ENCODE data around the gene TLK1. TPM values are rescaled to one million over a fixed set of nuclear protein-coding genes. Genes with fewer than 3 reads are reported as not detected.

The TLK1 gene
- total RNA-seq, 1 experiment from 2014 or later = 12.9 TPM

DNA sequence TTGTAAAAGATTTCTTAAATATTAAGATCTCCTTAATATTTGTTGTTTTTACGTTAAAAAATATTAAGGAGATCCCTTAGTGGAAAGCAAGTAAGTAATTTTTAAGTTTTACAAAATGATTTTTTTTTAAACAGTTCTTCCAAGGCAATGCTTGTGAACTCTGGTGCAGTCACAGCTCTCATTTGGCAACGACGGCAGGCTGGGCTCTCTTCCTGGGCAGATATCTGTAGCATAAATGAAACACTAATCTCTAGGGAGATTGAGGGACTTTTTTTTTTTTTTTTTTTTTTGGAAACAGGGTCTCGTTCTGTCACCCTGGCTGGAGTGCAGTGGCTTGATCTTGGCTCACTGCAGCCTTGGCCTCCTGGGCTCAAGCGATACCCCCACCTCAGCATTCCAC, 193.1 kb downstream of the TLK1 start:
- in situ Hi-C loops (cut with HindIII; ENCODE audit: low pct_unique_long_range_greater_than_20kb, low sequenced_read_pairs) = no loop called here
- no peak for DNase-seq (ENCODE audit: low read depth, low spot score)

DNA sequence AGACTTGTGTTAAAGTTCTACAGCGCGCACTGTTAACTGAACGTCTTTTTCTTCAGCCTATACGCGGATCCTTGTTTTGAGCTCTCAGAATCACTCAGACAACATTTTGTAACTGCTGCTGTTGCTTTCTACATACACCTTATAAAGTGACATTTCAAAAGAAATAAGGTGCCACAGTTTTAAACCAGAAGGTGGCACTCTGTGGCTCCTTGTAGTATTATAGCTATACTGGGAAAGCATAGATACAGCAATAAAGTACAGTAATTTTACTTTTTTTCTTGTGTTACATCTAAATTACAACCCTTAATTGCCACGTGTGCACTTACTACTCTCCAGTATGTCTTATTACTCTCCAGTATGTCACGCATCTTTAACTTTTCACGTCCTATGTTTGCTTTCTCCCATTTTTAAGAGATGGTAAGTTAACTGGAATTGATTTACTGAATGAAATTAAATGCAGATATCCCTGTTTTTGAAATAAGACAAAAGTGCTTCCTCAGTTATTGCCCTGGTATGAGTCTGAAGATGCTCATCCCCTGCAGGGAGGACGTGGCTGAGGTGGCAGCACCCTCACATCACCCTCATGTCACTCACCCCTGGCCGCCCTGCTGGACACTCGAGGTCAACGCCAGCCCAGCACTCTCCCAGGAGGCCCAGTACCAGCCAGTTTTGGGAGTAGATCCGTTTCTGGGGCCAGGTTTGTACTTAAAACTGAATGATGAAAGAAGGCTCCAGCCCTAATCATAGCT, 193.9 kb downstream of the TLK1 start:
- peak; percentile 26 for DNase-seq (ENCODE audit: low read depth, low spot score)
- in situ Hi-C loops (cut with HindIII; ENCODE audit: low pct_unique_long_range_greater_than_20kb, low sequenced_read_pairs) = no loop called here

DNA sequence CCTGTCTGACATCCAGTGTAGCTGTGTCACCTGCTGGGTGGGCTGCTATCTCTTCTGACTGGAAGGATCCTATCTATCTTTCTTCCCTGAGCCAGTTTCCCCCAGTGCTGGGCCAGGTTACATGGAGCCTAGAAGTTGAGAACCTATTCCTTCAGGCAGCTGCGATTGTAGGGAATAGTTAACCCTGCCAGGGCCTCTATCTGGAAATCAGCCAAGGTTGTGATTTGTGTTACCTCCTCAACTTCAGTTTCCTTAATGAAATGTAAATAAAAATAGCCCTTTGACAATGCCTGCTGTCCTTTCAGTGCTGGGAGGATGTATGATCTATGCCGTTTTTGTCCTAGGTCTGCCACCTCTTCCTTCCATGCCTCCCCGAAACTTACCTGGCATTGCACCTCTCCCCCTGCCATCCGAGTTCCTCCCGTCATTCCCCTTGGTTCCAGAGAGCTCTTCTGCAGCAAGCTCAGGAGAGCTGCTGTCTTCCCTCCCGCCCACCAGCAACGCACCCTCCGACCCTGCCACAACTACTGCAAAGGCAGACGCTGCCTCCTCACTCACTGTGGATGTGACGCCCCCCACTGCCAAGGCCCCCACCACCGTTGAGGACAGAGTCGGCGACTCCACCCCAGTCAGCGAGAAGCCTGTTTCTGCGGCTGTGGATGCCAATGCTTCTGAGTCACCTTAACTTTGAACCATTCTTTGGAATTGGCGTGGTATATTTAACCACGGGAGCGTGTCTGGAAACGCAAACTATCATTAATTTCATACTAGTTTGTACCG, 195.1 kb downstream of the TLK1 start:
- in situ Hi-C loops (cut with HindIII; ENCODE audit: low pct_unique_long_range_greater_than_20kb, low sequenced_read_pairs) = no loop called here
- no peak for DNase-seq (ENCODE audit: low read depth, low spot score)

DNA sequence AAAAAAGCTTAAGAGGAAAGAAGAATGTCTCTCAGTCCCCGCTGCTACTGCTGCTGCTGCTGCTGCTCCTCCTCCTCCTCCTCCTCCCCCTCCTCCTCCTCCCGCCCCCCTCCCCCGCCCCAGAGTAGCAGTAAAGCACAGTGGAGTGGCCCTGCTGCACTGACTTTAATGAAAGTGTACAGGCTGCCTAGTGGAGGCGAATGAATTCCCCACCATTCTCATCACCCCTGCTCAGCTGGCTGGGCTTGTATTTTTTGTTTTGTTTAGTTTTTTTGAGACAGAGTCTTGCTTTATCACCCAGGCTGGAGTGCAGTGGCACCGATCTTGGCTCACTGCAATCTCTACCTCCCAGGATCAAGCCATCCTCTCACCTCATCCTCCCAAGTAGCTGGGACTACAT, 197.3 kb downstream of the TLK1 start:
- no peak for DNase-seq (ENCODE audit: low read depth, low spot score)
- in situ Hi-C loops (cut with HindIII; ENCODE audit: low pct_unique_long_range_greater_than_20kb, low sequenced_read_pairs) = no loop called here

DNA sequence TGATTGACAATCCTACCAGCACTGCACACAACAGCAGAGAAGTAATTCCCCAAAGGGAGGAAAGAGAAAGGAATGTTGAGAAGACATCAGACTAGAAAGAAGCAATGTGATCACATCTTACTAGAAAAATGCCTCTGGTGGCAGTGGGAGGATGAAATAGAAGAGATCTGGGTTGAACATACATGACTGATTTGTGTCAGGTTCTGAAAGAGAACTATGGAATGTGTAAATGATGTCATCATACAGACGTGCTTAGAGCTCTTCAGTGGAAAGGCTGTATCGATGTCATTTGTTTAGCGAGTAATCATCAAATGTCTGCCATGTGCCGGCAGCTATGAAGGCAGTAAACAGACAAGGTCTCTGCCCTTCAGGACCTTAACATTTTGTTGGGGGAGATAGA, 206.8 kb downstream of the TLK1 start:
- in situ Hi-C loops (cut with HindIII; ENCODE audit: low pct_unique_long_range_greater_than_20kb, low sequenced_read_pairs) = no loop called here
- DNase-seq (ENCODE audit: low read depth, low spot score) = no peak

DNA sequence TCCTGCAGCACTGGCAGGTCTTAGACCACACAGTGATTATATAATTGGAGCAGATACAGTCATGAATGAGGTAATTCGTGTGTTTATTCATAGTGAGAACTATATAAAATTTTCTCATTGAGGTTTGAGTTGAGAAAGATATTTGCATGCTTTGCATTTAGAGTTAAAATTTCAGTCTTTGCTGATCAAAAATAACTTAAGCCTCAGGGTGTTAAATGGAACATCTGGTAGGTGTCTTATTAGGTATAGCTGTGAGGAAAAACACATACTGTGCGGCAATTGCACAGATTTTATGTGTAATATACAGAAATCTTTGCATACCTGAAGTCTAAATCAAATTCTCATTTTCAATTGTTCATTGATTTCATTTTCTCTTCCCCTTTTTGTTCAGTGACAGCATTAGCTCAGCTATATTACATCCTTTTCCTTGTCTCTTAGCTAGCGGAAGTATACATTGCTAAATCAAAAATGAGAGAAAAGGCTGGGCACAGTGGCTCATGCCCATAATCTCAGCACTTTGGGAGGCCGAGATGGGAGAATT, 210.4 kb downstream of the TLK1 start:
- in situ Hi-C loops (cut with HindIII; ENCODE audit: low pct_unique_long_range_greater_than_20kb, low sequenced_read_pairs) = no loop called here
- no peak for DNase-seq (ENCODE audit: low read depth, low spot score)

DNA sequence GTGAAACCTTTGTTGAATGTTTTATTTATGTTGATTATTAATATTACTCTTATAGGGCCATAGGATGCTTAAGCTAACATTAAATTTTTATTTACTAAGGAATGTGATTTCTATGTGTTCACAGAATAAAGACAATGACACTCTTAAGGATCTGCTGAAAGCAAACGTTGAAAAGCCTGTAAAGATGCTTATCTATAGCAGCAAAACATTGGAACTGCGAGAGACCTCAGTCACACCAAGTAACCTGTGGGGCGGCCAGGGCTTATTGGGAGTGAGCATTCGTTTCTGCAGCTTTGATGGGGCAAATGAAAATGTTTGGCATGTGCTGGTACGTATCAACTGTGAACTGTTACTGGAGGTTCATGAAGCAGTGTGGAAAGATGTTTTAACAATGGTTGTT, 211.3 kb downstream of the TLK1 start:
- in situ Hi-C loops (cut with HindIII; ENCODE audit: low pct_unique_long_range_greater_than_20kb, low sequenced_read_pairs) = no loop called here
- DNase-seq (ENCODE audit: low read depth, low spot score) = no peak

DNA sequence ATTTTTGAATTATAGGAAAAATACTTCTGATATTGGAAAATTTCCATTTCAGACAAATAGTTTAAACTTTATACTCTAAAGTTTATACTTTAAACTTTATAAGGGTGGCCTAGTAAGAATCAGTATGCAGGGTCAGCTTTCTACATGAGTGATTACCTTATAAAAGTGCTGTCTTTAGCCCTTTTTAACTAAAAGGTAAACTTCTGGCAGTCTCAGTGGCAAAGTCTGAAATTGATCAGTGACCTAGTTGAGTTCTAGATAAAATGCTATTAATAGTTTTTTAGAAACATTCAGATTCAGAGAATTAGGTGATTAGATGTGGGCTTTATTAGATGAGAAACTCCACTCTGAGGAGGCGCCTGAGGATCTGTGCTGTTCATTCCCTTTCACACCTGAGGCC, 216.1 kb downstream of the TLK1 start:
- in situ Hi-C loops (cut with HindIII; ENCODE audit: low pct_unique_long_range_greater_than_20kb, low sequenced_read_pairs) = no loop called here
- DNase-seq (ENCODE audit: low read depth, low spot score) = no peak

DNA sequence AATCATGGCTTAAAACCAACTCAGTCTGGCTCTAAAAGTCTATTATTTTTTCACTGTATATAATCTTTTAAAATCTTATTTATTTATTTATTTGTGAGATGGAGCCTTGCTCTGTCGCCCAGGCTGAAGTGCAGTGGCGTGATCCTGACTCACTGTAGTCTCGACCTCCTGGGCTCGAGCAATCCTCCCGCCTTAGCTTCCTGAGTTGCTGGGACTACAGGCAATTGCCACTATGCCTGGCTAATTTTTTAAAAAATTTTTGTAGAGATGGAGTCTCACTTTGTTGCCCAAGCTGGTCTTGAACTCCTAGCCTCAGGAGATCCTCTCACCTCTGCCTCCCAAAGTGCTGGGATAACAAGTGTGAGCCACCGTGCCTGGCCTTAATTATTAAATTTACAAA, 217.1 kb downstream of the TLK1 start:
- in situ Hi-C loops (cut with HindIII; ENCODE audit: low pct_unique_long_range_greater_than_20kb, low sequenced_read_pairs) = no loop called here

DNA sequence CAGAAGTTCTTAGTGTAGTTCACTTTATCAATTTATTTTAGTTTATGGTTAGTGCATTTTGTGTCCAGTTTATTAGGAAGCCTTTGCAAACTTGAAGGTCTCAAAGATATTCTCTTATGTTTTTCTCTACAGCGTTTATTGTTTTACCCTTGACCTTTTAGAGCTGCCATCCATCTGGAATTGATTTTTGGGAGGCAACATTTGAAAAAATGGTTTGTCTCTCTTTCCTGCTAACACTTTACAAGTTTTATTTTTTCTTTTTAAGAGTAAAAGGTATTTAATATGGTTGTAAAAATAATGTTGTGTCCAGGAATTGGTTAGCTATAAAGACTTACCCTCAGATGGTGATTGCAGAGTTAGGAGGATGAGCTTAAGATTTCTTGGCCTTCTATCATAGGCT, 217.7 kb downstream of the TLK1 start:
- DNase-seq (ENCODE audit: low read depth, low spot score) = no peak

More for the DNA sequence above, 217.1 kb downstream of the TLK1 start:
- DNase-seq (ENCODE audit: low read depth, low spot score) = no peak

DNA sequence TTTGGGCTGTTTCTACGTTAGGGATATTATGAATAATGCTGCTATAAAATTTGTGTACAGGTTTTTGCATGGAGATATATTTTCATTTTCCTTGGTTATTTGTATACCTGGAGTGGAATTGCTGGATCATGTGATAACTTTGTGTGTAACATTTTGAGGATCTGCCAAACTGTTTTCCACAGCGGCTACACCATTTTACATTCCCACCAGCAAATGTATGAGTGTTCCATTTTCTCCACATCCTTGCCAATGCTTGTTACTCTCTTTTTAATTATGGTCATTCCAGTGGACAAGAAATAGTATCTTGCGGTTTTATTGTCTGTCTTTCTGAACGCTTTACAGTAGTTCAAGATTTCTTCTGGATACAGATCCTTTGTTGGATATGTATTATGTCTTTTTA, 218.1 kb downstream of the TLK1 start:
- in situ Hi-C loops (cut with HindIII; ENCODE audit: low pct_unique_long_range_greater_than_20kb, low sequenced_read_pairs) = no loop called here
- no peak for DNase-seq (ENCODE audit: low read depth, low spot score)

More for the DNA sequence above, 217.7 kb downstream of the TLK1 start:
- in situ Hi-C loops (cut with HindIII; ENCODE audit: low pct_unique_long_range_greater_than_20kb, low sequenced_read_pairs) = no loop called here

Other genes starting within 250 kb of the TLK1 start
- 27.0 and 36.6 TPM in 2 replicates for gene GORASP2, start 231.6 kb downstream of the TLK1 start, total RNA-seq (2014; rRNA removed; shearing (Covaris generic))